ENCODE results near the gene FNIP2.

DNA sequence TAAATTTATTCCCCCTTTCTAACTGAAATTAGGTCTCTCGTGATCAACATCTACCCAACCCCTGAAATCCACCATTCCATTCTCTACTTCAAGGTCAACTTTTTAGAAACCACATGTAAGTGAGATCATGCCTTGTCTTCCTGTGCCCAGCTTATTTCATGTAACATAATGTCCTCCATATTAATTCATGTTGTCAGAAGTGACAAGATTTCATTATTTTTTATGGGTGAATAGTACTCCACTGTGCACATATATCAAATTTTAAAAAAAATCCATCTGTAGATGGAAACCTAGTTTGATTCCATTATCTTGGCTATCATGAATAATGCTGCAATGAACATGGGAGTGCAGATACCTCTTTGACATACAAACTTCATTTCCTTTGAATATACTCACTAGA, 47.1 kb upstream of the FNIP2 start:
- no peak for TF ChIP-seq POLR2AphosphoS5 (IDR thresholded peaks at IDR 0.05)
- no peak for TF ChIP-seq POLR2A (IDR thresholded peaks at IDR 0.05)
- TF ChIP-seq, protein P1, sequence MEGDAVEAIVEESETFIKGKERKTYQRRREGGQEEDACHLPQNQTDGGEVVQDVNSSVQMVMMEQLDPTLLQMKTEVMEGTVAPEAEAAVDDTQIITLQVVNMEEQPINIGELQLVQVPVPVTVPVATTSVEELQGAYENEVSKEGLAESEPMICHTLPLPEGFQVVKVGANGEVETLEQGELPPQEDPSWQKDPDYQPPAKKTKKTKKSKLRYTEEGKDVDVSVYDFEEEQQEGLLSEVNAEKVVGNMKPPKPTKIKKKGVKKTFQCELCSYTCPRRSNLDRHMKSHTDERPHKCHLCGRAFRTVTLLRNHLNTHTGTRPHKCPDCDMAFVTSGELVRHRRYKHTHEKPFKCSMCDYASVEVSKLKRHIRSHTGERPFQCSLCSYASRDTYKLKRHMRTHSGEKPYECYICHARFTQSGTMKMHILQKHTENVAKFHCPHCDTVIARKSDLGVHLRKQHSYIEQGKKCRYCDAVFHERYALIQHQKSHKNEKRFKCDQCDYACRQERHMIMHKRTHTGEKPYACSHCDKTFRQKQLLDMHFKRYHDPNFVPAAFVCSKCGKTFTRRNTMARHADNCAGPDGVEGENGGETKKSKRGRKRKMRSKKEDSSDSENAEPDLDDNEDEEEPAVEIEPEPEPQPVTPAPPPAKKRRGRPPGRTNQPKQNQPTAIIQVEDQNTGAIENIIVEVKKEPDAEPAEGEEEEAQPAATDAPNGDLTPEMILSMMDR (IDR thresholded peaks at IDR 0.05) = no peak
- no peak for TF ChIP-seq EP300 (IDR thresholded peaks at IDR 0.05)
